DMS153 treated with DMSO at 0.1 percent for 48 hours (cell line): ENCODE results near the gene ACAD11.
A peak's percentile ranks its signal among the peaks of the same experiment; 100 is the strongest.

Source experiments
- DNase-seq: peaks from one replicate; lab custom pipeline; 2025; ENCODE audit not compliant: unreplicated experiment; lab: John Stamatoyannopoulos, UW

The ACAD11 gene

DNA sequence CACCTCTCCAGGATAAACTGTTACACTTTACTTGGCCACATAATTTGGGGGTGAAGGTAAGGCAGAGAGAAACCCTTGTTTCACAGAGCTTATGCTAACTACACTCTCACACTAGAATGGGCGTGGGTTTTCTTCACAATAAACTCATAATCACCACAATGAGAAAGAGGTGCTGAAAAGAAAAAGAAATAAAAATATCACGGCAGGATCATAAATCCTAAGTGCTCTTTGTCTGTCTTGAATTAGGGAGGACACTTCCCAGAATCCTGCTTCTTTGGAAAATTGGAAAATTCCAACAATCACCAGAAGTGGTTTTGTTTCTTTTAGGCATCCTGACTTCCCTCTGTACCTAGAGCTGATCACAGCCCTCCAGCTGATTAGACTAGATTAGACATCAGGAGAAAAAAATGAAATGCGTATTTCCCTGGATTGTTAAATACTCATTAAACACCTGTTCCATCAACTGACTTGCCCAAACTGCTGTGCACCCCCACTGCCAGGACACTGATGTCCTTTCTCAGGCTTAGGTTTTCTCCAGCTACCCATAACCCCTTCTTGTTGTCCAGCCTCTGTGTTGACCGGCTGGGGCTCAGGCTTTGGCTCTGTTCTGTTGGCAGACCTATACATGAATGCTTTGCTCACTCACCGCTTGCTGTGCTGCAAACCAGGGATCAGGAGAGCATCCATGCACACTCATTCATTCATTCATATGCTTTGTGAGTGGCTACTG lies 104.1 kb downstream of the ACAD11 start:
- DNase-seq: no peak

DNA sequence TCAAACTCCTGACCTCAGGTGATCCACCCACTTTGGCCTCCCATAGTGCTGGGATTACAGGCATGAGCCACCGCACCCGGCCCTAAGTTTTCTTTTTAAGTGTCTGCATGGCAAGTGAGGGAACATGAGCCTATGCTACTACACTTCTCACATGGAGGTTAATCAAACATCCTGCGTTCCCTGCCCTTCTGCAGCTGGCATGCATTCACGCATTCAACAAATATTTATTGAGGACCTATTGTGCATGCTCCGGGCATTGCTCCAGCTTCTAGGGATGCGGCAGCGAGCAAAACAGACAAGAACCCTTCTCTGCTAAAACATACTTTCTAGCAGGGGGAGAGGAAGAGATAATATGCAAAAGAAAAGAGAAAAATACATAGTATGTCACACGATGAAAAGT lies 105.2 kb downstream of the ACAD11 start:
- peak; percentile 80 for DNase-seq

DNA sequence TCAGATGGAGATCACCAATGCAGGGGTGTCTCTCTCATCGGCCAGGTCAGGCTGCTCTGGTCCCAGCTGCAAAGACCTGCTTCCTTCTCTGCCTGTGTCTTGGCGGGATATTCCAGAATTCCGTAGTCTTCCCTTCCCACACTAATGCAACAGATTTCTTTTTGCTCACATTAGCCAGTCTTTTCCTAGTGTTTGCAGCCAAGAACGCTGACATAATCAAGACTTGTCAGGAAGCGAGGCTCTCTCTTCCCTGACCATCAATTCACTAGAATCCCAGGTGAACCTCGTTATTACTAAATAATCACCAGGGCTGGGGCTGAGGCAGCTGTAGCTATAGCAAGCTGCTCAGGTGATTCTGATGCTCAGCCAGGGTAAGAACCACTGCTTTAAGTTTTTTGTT lies 105.8 kb downstream of the ACAD11 start:
- DNase-seq: no peak

DNA sequence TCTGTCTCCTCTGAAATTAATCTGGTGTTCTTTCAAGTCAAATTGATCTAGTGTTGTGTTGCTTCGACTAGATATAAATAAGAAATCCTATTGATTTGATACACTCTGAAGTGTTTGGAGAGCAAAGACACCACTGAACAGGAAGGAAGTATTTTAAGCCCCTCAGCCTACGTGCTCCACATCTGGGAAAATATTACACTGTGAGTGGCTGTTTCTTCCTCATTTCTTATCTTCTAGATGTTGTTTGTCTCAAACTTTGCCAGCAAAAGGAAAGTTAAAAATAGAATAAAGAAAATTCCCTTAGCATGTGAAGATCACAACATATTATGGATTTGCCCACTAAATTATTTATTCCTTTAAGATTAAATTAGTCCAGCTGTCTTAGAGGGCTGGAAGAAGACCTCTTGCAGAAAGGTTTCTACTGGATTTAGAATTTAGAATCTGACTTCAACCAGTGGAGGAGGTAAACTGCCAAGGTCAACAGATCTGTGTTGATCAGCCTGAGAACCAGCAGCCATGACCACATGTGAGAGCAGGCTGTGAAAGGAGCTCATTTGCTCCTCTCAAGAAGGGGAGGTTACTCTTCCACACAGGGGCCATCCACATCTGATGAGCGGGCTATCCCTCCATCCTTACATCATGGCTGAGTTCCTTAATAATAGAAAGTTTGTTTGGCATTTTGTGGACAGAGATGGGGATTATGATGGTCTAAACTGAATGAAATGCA lies 108.9 kb downstream of the ACAD11 start:
- DNase-seq: no peak

DNA sequence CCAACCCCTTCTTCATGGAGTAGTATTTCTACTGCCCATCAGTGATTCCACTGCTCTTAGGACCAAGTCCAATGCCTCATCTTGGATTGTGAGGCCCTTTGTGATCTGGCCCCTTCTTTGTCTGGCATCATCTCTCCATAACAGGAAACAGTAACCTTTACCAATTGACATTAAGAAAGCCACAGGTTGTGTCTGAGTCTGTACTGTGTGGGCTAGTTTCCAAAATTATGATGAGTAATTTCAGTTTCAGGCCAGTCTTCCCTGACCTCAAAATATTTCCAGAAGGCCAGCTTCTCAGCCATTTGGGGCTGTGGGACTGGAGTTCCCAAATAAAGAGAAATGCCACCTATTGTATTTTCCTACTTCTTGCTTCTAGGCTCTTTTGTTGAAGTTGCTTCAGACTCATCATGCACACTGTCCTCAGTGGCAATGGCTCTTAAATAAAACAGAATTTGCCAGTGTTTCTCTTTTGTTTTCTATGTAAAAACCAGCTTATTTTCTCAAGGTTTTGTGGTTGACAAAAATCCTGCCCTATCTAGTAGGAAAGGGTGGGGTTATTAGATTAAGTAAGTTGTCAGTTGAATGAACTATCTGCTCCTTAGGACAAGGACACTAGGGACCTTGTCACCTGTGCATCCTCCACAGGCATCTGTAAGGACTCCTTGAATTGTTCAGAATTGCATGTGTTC lies 109.6 kb downstream of the ACAD11 start:
- no peak for DNase-seq

DNA sequence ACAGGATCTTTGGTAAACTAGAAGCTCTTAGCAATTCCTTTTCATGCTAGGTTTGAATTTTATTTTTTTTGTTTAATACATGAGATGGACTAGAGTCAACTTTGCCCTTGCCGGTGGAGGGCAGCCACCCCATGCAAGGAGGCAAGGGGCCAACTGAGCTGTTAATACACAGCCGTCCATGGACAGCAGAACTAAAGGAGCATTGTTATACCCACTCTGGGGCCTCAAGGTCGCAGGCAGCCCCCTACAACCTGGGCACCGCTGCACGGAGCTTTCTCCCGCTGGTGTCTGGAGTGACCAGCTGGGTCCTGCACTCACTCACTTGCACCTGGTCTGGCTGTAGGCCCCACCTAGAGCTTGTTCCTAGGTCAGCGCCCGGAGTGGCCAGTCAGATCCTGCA lies 110.4 kb downstream of the ACAD11 start:
- DNase-seq: no peak

DNA sequence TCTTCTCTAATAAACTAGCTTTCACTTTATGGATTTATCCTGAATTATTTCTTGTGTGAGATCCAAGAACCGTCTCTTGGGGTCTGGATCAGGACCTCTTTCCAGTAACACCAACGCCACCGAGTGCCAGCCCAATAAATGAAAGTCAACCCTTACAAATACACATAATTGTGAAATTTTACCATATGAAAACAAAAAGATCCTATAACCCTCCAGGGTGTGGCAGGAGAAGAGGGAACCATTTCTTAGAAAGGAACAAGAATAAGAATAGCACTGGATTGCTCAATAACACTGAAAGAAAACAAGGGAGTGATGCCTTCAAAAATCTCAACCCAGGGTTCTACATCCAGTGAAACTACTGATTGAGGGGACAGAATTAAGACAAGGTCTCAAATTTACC lies 114.1 kb downstream of the ACAD11 start:
- DNase-seq: no peak

DNA sequence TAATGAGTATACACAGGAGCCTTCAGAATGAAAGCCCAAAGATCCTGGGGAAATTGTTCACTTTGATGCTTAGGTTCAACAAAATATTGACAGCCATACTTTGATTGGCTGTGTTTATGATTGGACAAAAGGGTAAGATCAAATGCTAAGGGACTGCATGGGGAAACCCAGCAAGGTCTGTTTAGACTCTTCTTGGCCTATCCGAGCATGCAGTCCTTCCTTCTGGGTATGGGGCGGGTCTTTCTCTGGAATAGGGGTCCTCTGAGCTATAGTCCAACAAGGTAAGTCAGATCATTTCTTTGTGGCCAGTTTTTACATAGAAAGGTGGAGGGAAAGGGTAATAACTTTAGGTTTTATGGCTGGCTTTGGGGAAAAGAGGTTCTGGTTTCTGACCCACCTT lies 115.5 kb downstream of the ACAD11 start:
- no peak for DNase-seq

DNA sequence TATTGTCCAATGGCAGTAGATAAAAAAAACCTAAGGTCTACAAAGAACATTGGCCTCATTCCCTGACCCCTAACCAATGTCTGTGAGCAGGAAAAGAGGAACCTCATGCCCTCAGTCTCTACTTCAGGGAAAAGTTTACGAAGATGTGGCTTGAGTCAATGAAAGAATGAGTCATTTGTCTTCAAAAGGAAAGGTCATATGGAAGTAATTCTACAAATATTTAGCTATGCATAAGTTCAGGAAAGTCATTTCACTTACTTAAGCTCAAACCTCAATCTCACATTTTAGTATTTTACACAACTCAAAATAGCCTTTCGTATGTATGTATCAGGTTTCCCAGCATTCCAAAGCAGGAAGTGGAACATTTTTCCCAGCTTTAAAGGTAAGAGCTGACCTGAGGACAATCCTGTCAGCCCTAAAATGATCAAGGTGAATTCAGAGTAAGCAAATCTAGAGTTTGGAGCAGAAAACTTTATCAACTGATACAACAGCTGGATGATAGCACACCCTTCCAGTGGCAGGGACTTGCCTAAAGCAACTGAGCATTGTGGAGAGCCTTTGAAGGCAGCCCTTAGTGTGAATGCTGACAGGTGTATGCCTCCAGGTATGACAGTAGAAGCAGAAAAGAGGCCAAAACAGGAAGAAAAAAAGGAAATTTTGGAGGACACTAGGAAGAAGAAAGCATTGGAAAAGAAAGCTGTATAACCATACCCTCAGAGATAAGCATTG lies 116.4 kb downstream of the ACAD11 start:
- DNase-seq: no peak

DNA sequence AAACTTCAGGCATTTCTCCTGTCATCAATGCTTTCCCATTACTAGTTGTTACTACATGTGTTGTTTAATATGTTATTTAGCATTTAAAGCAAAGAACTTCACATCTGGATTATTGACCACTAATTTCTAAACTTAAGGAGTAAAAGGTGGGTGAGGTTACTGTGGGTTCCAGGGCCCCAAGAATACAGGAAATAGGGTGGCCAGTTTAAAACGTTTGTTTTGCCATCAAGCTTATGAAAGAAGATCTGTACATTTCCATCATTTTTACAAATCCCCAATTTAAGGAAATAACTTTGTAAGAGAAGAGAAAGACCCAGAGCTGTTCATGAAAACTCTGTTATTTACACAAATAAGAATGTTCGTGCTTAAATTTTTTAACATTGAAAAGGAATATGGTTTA lies 117.0 kb downstream of the ACAD11 start:
- DNase-seq: no peak

DNA sequence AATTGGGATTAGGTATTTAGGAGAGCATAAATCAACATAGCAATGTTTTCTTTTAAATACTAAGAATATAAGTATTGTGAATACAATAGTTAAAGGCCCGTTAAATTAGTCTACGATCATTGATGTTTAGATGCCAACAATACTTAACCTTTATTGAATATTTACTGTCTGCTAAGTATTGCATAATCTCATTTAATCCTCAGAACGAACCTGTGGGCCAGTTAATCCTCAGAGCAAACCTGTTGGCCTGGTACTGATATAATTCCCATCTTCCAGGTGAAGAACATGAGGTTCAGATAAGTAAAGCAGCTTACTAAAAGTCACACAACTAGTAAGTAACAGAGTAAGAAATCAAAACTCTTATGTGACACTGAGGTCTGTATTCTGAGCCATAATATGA lies 119.9 kb downstream of the ACAD11 start:
- no peak for DNase-seq

DNA sequence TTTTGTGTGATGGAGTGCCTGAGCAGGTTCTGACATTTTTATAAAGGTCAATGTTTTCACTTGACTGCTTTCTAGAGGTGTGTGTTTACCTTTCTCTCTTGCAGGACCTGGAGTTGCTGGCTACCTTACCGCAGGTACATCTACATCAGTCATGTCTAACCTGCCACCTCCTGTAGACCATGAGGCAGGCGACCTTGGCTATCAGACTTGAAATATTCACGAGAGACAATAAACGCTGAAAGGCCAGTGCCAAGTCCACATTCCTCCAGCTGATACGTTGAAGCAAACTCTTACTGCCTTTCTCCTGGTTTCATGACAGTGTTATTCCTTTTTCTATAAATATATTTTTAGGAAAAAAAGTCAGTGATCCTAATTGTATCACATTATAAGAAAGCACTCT lies 121.5 kb downstream of the ACAD11 start:
- DNase-seq: no peak

DNA sequence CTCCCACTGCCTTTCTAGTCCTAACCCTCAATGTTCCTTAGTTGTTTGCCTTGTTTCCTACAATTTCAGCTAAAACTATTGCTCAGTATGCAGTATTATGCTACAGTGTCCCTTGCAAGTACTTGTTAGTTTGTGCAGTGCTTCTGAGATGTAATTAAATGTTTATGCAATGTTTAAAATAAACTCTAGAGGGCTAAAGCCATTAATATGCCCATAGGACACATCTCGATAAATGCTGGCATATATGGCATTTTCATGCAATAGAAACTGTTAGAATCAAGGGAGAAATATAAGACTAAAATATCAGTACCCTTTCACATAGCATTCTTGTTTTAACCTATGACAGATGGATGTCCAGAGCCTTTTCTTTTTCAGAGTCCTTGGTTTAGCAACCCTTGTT lies 122.3 kb downstream of the ACAD11 start:
- no peak for DNase-seq

DNA sequence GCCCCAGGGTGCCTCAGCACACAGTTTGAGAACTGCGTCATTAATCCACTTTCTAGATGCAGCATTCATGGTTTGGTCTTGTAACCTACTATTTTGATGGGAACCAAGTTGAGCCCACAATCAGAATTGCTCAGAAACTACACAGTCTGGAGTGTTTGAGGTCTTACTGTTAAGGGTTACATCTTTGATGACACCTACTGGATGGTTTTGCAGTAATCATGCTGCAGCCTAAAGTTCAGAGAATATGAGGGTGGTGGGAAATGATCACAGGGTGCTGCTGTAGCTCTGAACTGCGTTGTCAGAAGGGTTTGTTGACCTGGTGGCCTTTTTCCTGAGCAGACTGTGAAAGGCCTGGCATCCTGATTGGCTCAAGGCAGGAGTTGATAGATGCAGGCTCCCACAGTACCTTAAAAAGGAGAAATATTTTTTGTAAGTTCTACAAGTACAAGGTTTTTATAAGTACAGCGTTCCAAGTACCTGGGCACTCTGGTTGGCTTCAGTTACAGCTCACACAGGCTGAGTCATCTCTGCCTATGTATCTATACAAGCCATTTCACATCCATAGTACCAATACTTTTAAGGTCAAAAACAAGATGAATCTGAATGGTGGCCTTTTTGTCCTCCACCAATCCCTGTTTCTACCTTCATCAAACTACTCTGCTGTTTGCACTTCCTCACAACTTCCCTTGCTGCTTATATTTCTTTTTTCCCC lies 123.0 kb downstream of the ACAD11 start:
- no peak for DNase-seq

DNA sequence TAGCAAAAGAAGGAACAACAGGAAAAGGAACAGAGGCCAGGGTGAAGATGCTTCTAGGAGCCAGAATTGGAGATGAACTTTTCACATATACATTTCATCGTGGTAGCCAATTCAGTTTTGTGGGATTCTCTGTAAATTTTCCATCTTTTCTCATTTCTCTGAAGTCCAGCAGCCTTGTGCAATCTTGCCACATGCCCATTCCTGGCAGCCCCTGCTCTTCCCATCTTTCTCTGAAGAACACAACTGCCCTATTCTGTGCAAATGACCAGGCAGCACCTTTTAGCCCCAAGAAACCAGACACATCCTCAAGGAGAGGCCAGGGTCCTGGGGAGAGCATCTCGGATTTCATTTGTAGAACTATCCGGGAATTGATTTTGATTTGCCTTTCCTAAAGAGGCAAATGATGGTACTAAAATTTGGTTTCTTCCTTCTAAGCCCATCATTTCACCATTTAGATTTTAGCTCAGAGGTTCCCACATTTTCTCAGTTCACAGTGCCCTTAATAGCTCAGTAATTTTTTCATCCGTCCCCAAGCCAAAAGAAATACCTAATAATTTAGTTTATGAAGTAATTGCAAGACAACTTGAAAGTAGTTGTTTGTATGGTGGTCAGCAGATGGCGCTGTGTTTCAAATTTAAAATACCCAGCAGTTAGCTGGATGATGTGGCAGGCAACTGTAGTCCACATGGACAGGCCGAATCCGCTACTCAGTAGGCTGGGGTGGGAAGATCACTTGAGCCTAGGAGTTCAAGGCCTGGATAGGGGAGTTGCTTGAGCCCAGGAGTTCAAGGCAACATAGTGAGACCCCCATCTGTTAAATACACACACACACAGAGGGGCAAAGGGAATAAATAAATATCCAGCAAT lies 123.8 kb downstream of the ACAD11 start:
- DNase-seq: peak; percentile 37

DNA sequence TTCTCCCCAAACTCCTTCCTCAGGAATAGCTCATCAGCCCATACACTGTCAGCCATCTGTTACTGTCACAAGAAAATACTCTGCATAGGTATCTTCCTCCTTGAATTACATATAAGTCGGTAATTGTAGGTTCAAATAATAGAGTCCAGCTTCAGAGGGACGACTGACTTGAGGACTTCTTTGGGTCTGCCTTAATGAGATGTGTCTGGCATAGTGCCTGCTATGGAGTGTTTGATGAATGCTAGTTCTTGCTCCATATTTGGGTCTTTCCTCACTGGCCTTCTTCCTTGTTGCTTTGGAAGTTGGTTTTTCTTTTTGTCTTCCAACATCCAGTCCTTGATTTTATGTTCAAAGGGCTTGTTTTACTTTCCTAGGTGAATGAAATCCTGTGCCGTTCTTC lies 129.0 kb downstream of the ACAD11 start:
- no peak for DNase-seq

DNA sequence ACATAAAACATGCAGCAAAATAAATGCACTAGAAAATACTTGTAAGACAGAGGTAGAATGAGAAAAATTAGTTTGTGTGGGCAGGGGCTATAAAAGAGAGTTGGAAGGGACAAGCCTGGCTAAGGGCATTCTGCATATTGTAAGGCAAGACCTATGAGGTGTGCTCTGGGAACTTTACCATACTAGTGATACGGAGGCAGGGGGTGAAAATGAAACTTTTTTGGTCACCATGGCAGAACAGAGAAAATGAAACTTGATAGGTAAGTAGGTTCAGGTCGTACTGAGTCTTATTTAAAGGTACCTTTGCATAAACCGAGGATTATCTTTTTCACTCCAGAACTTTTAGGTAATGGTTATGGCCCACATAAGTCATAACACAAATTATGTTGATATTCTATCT lies 137.3 kb downstream of the ACAD11 start:
- no peak for DNase-seq

DNA sequence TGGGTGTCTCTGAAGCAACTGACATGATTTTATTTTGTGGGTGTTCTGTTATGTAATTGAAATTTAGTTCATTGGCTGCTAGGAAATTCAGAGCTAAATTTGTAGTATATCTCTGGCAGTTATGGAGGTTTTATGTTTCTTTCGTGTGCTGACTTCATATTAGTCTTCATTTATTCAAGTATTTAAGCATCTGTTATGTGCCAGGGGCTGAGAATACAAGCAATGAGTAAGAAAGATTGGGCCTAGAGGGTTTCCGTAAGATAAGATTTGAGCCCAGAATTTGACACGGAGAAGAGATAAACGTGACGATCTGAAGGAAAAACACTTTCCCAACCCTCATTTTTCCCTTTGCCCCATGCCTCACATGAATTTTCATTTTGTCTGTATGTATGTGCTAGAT lies 137.7 kb downstream of the ACAD11 start:
- no peak for DNase-seq

DNA sequence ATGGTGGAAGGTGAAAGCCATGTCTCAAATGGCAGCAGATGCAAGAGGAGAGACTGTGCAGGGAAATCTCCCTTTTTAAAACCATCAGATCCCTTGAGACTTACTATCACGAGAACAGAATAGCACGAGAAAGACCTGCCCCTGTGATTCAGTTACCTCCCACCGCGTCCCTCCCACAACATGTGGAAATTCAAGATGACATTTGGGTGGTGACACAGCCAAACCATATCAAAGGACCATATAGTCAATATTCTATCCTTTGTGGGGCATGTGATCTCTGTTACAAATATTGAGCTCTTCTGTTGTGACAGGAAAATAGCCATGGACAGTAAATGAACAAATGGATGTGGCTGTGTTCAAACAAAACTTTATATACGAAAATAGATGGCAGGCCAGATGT lies 139.7 kb downstream of the ACAD11 start:
- no peak for DNase-seq

DNA sequence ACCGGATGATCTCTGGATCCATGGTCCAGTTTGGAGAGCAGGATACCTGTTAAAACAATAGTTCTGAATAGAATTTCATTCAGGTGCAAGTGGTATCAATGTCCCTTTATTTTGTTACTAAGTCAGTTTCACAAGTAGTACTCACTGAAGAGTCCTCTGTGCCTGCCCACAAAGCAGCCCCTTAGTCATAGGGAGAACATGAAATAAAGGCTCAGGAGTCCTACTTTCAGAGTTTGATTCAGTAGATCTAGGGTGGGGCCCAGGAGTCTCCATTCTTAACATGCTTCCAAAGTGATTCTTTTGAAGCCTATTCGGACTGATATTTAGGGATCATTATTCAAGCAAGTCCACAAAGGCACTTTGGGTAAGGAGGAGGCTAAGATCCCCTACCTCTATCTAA lies 142.3 kb downstream of the ACAD11 start:
- no peak for DNase-seq
